GM10248 (cell line): Measurements from ENCODE around the gene MKNK2.

Source experiments
- CTCF ChIA-PET: fragments of 300-600 bp; sonication (Branson Sonifier 250); formaldehyde crosslinking; extraction: SDS; loops from one replicate; lab custom pipeline; 2021; ENCODE audit warnings: antibody characterized with exemption; lab: Yijun Ruan, JAX
- POLR2A ChIA-PET: fragments of 350-650 bp; sonication (Branson Sonifier 250); formaldehyde crosslinking; extraction: SDS; loops from one replicate; lab custom pipeline; 2020; ENCODE audit warnings: antibody characterized with exemption; lab: Yijun Ruan, JAX
- DNase-seq: peaks from one replicate; pipeline ENCODE4 v3.0.0; 2012; ENCODE audit errors: extremely low spot score
- CTCF ChIP-seq: IDR thresholded peaks from 2 replicates; pipeline ENCODE4 v1.5.1; 2012; ENCODE audit warnings: mild to moderate bottlenecking, low read depth; ENCODE audit errors: extremely low read depth, missing control alignments, control extremely low read depth

The MKNK2 gene

GRCh38 chr19:2087621-2088100 is 36.6 kb upstream of the MKNK2 start:
- ChIA-PET CTCF (interaction anchor here (0.8 to 1.8 kb wide), 6 partner anchors 8 to 68 kb away, joined by 3 to 7 read pairs (median 4); partner anchors contain the start of gene MOB3A), POLR2A (interaction anchor here (0.6 to 1.2 kb wide), 3 partner anchors 36 to 819 kb away, joined by 3 to 4 read pairs (median 3); partner anchors contain the start of gene CIRBP)
- DNase-seq: peak; percentile 58
- peak; percentile 51 for TF ChIP-seq CTCF

GRCh38 chr19:2086695-2087620 is 35.9 kb upstream of the MKNK2 start:
- ChIA-PET CTCF (interaction anchor here (0.7 to 1.8 kb wide), 7 partner anchors 8 to 68 kb away, joined by 3 to 7 read pairs (median 3); partner anchors contain the start of gene MOB3A), POLR2A (interaction anchor here (0.5 to 1.2 kb wide), 4 partner anchors 35 to 818 kb away, joined by 3 to 4 read pairs (median 3); partner anchors contain the start of gene CIRBP)
- peak; percentile 48 for DNase-seq

- POLR2A ChIA-PET: interaction anchor here (0.6 to 2.3 kb wide), 3 partner anchors 8 to 539 kb away, joined by 3 to 13 read pairs (median 3); no protein-coding TSS in a partner anchor
- peak; percentile 88 for DNase-seq
- TF ChIP-seq CTCF: no peak
- CTCF ChIA-PET: interaction anchor here (1.0 to 1.9 kb wide), 3 partner anchors 10 to 188 kb away, joined by 3 to 4 read pairs (median 3); no protein-coding TSS in a partner anchor
Measured at GRCh38 chr19:2084993-2085720, 34.1 kb upstream of the MKNK2 start.

GRCh38 chr19:2083174-2083854 is 32.3 kb upstream of the MKNK2 start:
- ChIA-PET CTCF (interaction anchor here (1.3 to 2.0 kb wide), 4 partner anchors 12 to 186 kb away, joined by 4 to 9 read pairs (median 6); no protein-coding TSS in a partner anchor), POLR2A (interaction anchor here (0.6 to 2.3 kb wide), 5 partner anchors 10 to 149 kb away, joined by 3 to 13 read pairs (median 6); no protein-coding TSS in a partner anchor)
- TF ChIP-seq CTCF: no peak
- peak; percentile 63 for DNase-seq

GRCh38 chr19:2081873-2082810 is 31.1 kb upstream of the MKNK2 start:
- POLR2A ChIA-PET: interaction anchor here (0.7 kb wide), 2 partner anchors 40 to 56 kb away, joined by 3 read pairs; no protein-coding TSS in a partner anchor
- peak; percentile 59 for DNase-seq
- CTCF ChIA-PET: interaction anchor here (1.3 to 2.0 kb wide), 2 partner anchors 12 to 19 kb away, joined by 5 to 9 read pairs; no protein-coding TSS in a partner anchor
- TF ChIP-seq CTCF: no peak
